CD14-positive monocyte (primary cell): ENCODE measurements around the gene CLIP4. TPM values are rescaled to one million over a fixed set of nuclear protein-coding genes. Genes with fewer than 3 reads are reported as not detected.

Source experiments
- DNase-seq, 3 donors: peaks; one replicate each; pipeline ENCODE4 v3.0.0-alpha.2; 2011 to 2022
- H2AFZ ChIP-seq: 2 replicates; pipeline ENCODE4 v1.6.0; 2012; ENCODE audit warnings: mild to moderate bottlenecking, low read depth, low read length, inconsistent platforms; ENCODE audit not compliant: insufficient read depth, poor library complexity, severe bottlenecking
- H3K27ac ChIP-seq, 2 donors: 1 replicate in 1 of 2; 2 replicates in 1 of 2; pipeline ENCODE4 v1.5.1; 2012 to 2013; ENCODE audit warnings: low read length in 2 of 2, control low read depth in 1 of 2, inconsistent platforms in 1 of 2, low read depth in 1 of 2, mild to moderate bottlenecking in 1 of 2
- H3K27me3 ChIP-seq, 2 donors: one replicate each; pipeline versions ENCODE4 v1.6.0 to v1.6.1; 2011 to 2013; ENCODE audit warnings: low read length in 2 of 2; ENCODE audit not compliant: control insufficient read depth in 2 of 2, insufficient read depth in 2 of 2
- H3K36me3 ChIP-seq, 2 donors: replicated peaks in 1 of 2; 1 replicate in 1 of 2; 2 replicates in 1 of 2; pipeline versions ENCODE4 v1.5.1 to v1.6.1; 2012 to 2013; ENCODE audit warnings: low read length in 2 of 2, control low read depth in 1 of 2, inconsistent platforms in 1 of 2, mild to moderate bottlenecking in 1 of 2; ENCODE audit not compliant: insufficient read depth in 2 of 2, control insufficient read depth in 1 of 2
- H3K4me1 ChIP-seq, 2 donors: 1 replicate in 1 of 2; 2 replicates in 1 of 2; pipeline versions ENCODE4 v1.5.1 to v1.6.1; 2012 to 2013; ENCODE audit warnings: low read length in 2 of 2, control low read depth in 1 of 2, inconsistent platforms in 1 of 2, mild to moderate bottlenecking in 1 of 2, moderate library complexity in 1 of 2; ENCODE audit not compliant: insufficient read depth in 2 of 2, control insufficient read depth in 1 of 2
- H3K4me2 ChIP-seq: replicated peaks from 2 replicates; pipeline ENCODE3; 2012; ENCODE audit warnings: low read length, moderate library complexity, mild to moderate bottlenecking; ENCODE audit not compliant: poor library complexity, severe bottlenecking; ENCODE audit errors: extremely low read depth
- H3K4me3 ChIP-seq, 3 experiments: fragments of 200-600 bp in 1 of 3; sonication (generic) in 1 of 3; replicated peaks in 1 of 3; 1 replicate in 2 of 3; 2 replicates in 1 of 3; pipeline ENCODE4 v1.5.1; 2011 to 2013; ENCODE audit warnings: low read length in 3 of 3, mild to moderate bottlenecking in 3 of 3, control low read depth in 2 of 3, low read depth in 2 of 3, inconsistent platforms in 1 of 3, moderate library complexity in 1 of 3
- H3K79me2 ChIP-seq: 2 replicates; pipeline ENCODE4 v1.6.0; 2012; ENCODE audit warnings: mild to moderate bottlenecking, control low read depth, inconsistent platforms, low read length, moderate library complexity; ENCODE audit not compliant: insufficient read depth
- H3K9ac ChIP-seq: 2 replicates; pipeline ENCODE4 v1.6.0; 2017; ENCODE audit warnings: low read length, mild to moderate bottlenecking; ENCODE audit not compliant: insufficient read depth, poor library complexity, severe bottlenecking
- H3K9me3 ChIP-seq, 2 donors: replicated peaks in 1 of 2; 1 replicate in 1 of 2; 2 replicates in 1 of 2; pipeline versions ENCODE4 v1.5.1 to v1.6.1; 2012 to 2013; ENCODE audit warnings: low read length in 2 of 2, control low read depth in 1 of 2; ENCODE audit not compliant: control insufficient read depth in 1 of 2, insufficient read depth in 1 of 2
- H4K20me1 ChIP-seq: 2 replicates; pipeline ENCODE4 v1.6.0; 2012; ENCODE audit warnings: mild to moderate bottlenecking, low read length, control low read depth, moderate library complexity; ENCODE audit not compliant: insufficient read depth
- H3K27ac Mint-ChIP-seq, 7 donors: one replicate each; pipeline ENCODE4 v1.8.0; 2020; ENCODE audit warnings: mild to moderate bottlenecking in 7 of 7, mixed read lengths in 7 of 7, moderate library complexity in 6 of 7, inconsistent platforms in 2 of 7
- H3K27me3 Mint-ChIP-seq, 3 donors: one replicate each; pipeline ENCODE4 v1.8.0; 2021 to 2022; ENCODE audit warnings: low read depth in 3 of 3, mild to moderate bottlenecking in 3 of 3, mixed read lengths in 3 of 3, moderate library complexity in 3 of 3, inconsistent platforms in 1 of 3
- H3K36me3 Mint-ChIP-seq, 2 donors: one replicate each; pipeline ENCODE4 v1.8.0; 2020; ENCODE audit warnings: mixed read lengths in 2 of 2, inconsistent platforms in 1 of 2, mild to moderate bottlenecking in 1 of 2
- H3K4me1 Mint-ChIP-seq: one replicate; pipeline ENCODE4 v1.8.0; 2020; ENCODE audit warnings: mild to moderate bottlenecking, mixed read lengths
- H3K4me3 Mint-ChIP-seq, 2 donors: one replicate each; pipeline ENCODE4 v1.8.0; 2020; ENCODE audit warnings: mild to moderate bottlenecking in 2 of 2, mixed read lengths in 2 of 2, moderate library complexity in 1 of 2
- H3K9me3 Mint-ChIP-seq, 7 donors: one replicate each; pipeline ENCODE4 v1.8.0; 2020 to 2022; ENCODE audit warnings: mixed read lengths in 7 of 7, mild to moderate bottlenecking in 6 of 7, moderate library complexity in 6 of 7, inconsistent platforms in 2 of 7
- CTCF ChIP-seq: fragments of 200-600 bp; IDR thresholded peaks from one replicate; pipeline ENCODE4 v1.8.0; 2022; ENCODE audit warnings: antibody characterized with exemption, mild to moderate bottlenecking
- WGBS: methylation state at CpG from one replicate; pipeline ENCODE4 v1.1.5; 2013; ENCODE audit warnings: missing lambda C conversion rate; ENCODE audit not compliant: insufficient coverage; 5-methylcytosine and 5-hydroxymethylcytosine counted together
- intact Hi-C, 2 donors: fragments of 100-400 bp; cut with micrococcal nuclease; formaldehyde crosslinking; loops; one replicate each; pipeline versions ENCODE4 v1.15.0 to v1.15.1; 2023
- polyA plus RNA-seq, 3 donors: library from polyadenylated mRNA; depleted of rRNA in 1 of 3; unstranded in 2 of 3; stranded (reverse) in 1 of 3; fragments of 300-500 nt in 2 of 3; fragments of >200 nt in 1 of 3; fragmentation: Illumina TruSeq in 2 of 3; gene quantifications; 1 replicate in 2 of 3; 2 replicates in 1 of 3; pipeline ENCODE4 v1.2.3, GENCODE V29; 2012 to 2021

Gene CLIP4
- polyA plus RNA-seq, 3 donors: 19.6 to 29.8 (median 21.7) TPM

- WGBS: no CpG with 5 or more reads among the region's 5 CpGs
- Histone ChIP-seq H3K27me3 (no peaks in the 10 kb centered on the region), H3K79me2 (no peaks in the 10 kb centered on the region), H3K27ac (no peak overlapping the region), H3K4me1 (peaks cover 0 to 2% of the 10 kb centered on the region in 2 donors), H4K20me1 (no peaks in the 10 kb centered on the region), H3K4me3 (no peak overlapping the region), H3K9me3 (no peaks in the 10 kb centered on the region), H3K9ac (no peak overlapping the region), H2AFZ (no peak overlapping the region), H3K36me3 (no peaks in the 10 kb centered on the region), H3K4me2 (no peak overlapping the region)
- Mint-ChIP-seq H3K4me3 (no peak overlapping the region), H3K27me3 (peaks cover 0 to 5% (median 0%) of the 10 kb centered on the region in 3 donors), H3K27ac (peak overlapping the region in 1 of 7 donors; percentile 4), H3K9me3 (no peaks in the 10 kb centered on the region), H3K36me3 (peaks cover 1 to 2% of the 10 kb centered on the region in 2 donors), H3K4me1 (no peaks in the 10 kb centered on the region)
- no peak for DNase-seq
- TF ChIP-seq CTCF: no peak
- intact Hi-C loops: no loop called here
Observed at GRCh38 chr2:29206941-29207340, 91.7 kb downstream of the CLIP4 start.

- Histone ChIP-seq H3K36me3 (no peaks in the 10 kb centered on the region), H3K4me1 (peaks cover 0 to 6% of the 10 kb centered on the region in 2 donors), H3K4me2 (no peak overlapping the region), H3K27me3 (no peaks in the 10 kb centered on the region), H4K20me1 (no peaks in the 10 kb centered on the region), H3K4me3 (no peak overlapping the region), H3K79me2 (no peaks in the 10 kb centered on the region), H3K27ac (no peak overlapping the region), H2AFZ (no peak overlapping the region), H3K9me3 (no peaks in the 10 kb centered on the region), H3K9ac (no peak overlapping the region)
- TF ChIP-seq CTCF: no peak
- Mint-ChIP-seq H3K36me3 (peaks cover 1 to 2% of the 10 kb centered on the region in 2 donors), H3K9me3 (no peaks in the 10 kb centered on the region), H3K27ac (peak overlapping the region in 1 of 7 donors; percentile 4), H3K4me3 (no peak overlapping the region), H3K27me3 (peaks cover 0 to 5% (median 0%) of the 10 kb centered on the region in 3 donors), H3K4me1 (peaks cover 3% of the 10 kb centered on the region)
- no CpG with 5 or more reads among the region's 3 CpGs for WGBS
- no peak for DNase-seq
- intact Hi-C loops: no loop called here
Observed at GRCh38 chr2:29207352-29208148, 92.3 kb downstream of the CLIP4 start.
